Measurements from ENCODE around the gene COL20A1.

COL20A1 gene

DNA sequence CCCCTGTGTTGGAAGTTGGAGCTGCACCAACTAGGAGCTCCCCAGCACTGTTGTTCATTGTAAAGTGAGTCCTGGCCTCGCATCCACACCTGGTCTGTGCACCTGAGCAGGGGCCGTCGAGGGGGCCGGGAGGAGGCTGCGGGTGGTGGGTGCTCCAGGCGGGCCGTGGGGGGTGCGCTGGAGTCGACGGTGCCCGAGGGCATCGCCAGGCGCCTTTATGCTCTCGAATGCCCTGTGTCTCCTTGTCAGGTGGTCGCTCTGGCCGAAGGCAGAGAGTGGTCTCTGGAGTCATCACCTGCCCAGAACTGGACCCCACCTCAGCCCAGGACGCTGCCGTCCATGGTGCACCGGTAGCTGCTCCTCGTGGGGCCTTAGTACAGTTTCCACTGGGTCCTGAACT is 16.0 kb upstream of the COL20A1 start:
- in situ Hi-C loops (cut with MboI; ENCODE audit: low sequenced_read_pairs) = no loop called here

GRCh38 chr20:63277466-63278272 is 15.3 kb upstream of the COL20A1 start:
- in situ Hi-C loops (cut with MboI; ENCODE audit: low sequenced_read_pairs) = no loop called here

- in situ Hi-C loops (cut with MboI; ENCODE audit: low sequenced_read_pairs) = no loop called here
These were observed 14.3 kb upstream of the COL20A1 start for GRCh38 chr20:63278661-63279060.

GRCh38 chr20:63279931-63280330 is 13.1 kb upstream of the COL20A1 start:
- in situ Hi-C loops (cut with MboI; ENCODE audit: low sequenced_read_pairs) = no loop called here

DNA sequence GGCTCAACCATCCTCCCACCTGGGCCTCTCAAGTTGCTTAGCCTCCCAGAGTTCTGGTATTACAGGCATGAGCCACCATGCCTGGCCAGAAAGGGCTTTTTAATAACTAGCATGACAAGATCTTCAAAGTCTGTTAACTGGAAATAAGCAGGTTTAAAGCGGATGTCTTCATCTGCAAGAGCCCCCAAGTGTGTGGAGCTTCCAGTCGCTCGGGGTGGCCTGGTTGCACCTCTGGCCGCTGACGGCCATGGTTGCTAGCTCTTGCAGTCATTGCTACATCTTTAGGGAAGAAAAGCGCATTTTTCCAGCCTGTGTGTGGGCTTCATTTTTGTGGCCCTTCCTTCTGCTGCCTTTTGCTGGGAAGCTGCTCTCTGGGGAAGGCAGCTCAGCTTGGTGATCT is 12.6 kb upstream of the COL20A1 start:
- in situ Hi-C loops (cut with MboI; ENCODE audit: low sequenced_read_pairs) = no loop called here

GRCh38 chr20:63280929-63281545 is 11.9 kb upstream of the COL20A1 start:
- in situ Hi-C loops (cut with MboI; ENCODE audit: low sequenced_read_pairs) = no loop called here

GRCh38 chr20:63281742-63282665 is 11.0 kb upstream of the COL20A1 start:
- in situ Hi-C loops (cut with MboI; ENCODE audit: low sequenced_read_pairs) = no loop called here

- in situ Hi-C loops (cut with MboI; ENCODE audit: low sequenced_read_pairs) = no loop called here
These were observed 10.0 kb upstream of the COL20A1 start for GRCh38 chr20:63282946-63283345.

DNA sequence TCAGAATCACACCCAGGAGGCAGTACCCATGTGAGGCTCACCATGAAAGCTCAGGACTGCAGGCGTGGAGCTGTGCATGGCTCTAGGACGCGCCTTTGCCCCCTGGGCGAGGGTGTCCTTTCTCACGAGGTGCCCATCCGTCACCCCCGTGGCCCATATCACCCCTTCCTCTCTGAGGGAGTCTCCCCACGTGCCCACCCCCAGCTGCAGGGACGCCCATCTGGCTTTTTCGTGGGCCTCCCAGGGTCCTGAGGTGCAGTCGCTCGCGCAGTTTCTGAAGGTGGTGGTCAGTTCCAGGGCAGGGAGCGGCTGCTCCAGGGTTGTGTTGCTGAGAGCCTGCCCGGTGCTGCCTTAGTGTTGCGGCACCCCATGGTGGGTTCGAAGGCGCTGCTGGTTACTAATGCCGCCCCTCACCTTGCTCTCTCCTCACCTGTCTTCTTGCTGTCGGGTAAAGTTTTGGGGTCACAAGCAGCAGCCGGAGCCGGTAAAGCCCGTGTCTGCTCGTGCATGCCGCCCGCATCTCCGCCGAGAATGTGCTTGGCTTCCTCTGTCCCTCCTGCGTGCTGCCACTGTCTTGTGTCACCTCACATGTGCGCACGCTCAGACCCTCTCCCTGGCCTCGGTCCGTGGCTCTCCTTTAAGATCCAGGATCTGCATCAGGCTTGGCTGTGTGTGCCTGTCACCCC is 9.4 kb upstream of the COL20A1 start:
- in situ Hi-C loops (cut with MboI; ENCODE audit: low sequenced_read_pairs) = no loop called here

DNA sequence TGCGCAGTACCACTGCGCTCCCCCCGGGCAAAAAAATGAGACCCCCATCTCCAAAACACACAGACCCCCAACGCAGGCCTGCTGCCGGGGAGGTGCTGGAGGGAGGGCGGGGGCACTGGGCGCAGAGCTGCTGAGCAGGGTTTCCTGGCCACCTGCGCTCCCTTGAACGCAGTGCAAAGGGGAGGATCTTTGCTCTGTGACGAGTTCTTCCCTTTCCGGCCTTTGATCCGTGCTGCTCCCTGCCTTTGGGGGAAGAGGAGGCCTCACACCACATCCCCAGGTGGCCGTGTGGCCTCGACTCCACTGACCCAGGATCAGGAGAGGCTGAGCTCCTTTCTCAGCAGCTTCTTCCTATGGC is 8.9 kb upstream of the COL20A1 start:
- in situ Hi-C loops (cut with MboI; ENCODE audit: low sequenced_read_pairs) = no loop called here

DNA sequence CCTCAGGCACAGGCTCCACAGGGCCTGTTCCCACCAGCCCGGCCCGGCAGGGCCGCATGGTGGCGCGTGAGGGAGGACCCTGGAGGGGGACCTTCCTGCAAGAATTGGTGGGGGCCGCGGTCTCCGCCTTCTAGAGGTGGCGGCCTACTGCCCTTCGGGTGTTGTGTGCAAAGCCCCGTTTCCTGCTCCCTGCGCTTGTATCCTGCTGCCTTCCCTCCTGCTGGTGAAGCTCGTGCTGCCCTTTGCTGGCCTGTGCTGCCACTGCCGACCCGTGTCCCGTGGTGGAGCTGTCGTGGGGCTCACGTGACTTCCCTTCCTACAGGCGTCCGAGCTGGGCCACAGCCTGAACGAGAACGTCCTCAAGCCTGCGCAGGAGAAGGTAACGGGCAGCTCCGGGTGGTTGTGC is 8.4 kb upstream of the COL20A1 start:
- in situ Hi-C loops (cut with MboI; ENCODE audit: low sequenced_read_pairs) = no loop called here

DNA sequence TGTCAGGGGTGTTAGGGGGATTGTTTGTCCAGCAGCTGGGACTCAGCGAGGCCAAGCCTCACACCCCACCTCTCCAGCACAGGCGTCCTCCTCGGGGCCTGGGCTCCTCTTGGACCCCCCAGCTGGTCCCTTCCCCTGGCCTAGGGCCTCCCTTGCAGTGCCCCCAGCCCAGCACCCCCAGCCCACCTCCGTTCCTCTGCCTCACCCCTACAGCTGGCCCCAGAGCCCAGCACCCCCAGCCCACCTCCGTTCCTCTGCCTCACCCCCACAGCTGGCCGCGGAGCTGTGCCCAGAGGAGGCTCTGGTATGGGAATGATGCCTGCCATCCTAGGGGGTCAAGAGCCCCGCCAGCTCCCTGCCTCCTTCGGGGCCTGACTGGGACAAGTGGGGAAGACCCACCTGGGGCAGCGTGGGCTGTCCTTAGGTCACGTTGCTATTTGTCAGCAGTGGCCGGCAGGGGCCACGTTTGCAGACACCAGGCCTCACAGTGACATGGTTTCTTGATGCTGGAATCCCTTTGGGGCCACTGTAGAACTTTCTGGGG is 7.9 kb upstream of the COL20A1 start:
- in situ Hi-C loops (cut with MboI; ENCODE audit: low sequenced_read_pairs) = no loop called here

GRCh38 chr20:63285636-63286615 is 7.1 kb upstream of the COL20A1 start:
- in situ Hi-C loops (cut with MboI; ENCODE audit: low sequenced_read_pairs) = no loop called here

- in situ Hi-C loops (cut with MboI; ENCODE audit: low sequenced_read_pairs) = no loop called here
These were observed 5.9 kb upstream of the COL20A1 start for GRCh38 chr20:63286781-63287696.

DNA sequence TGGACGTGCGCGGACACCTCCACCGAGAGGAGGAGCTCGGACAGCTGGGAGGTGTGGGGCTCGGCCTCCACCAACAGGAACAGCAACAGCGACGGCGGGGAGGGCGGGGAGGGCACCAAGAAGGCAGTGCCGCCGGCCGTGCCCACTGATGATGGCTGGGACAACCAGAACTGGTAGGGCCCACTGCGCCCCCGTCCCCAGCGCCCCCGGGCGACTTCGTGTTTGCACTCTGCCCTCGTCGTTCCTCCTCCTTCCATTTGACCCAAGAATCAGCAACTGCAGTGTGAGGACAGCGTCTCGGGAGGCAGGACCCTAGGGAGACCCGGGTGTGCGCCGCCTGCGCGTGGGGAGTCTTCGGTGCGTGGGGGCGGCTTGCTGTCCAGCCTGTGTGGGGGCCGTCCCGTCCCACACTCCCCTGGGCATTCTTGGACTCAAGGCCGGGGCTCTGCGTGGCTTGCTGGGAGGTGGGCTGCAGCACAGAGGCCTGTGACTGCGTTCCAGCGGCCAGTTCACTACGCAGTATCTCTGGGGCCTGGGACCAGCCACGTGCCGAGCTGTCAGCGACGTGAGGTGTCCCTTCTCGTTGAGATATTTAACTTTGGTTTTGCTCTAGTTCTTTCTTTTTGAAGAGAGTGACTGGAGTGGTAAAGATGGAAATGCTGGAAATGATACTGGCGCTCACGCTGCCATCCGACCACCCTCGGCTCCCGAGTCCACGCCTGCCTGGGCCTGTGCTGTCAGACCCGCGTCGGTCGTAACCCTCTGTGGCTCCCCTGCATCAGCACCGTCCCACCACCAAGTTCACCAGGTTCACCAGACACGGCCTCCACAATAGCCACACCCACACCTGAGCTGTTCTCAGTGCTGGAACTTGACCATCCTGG is 5.0 kb upstream of the COL20A1 start:
- in situ Hi-C loops (cut with MboI; ENCODE audit: low sequenced_read_pairs) = no loop called here

- in situ Hi-C loops (cut with MboI; ENCODE audit: low sequenced_read_pairs) = no loop called here
These were observed 4.3 kb upstream of the COL20A1 start for GRCh38 chr20:63288581-63289251.
